ENCODE results near the gene ZBTB2.
"Not testable (repeated sequence)": the region's sequence is repeated elsewhere in the genome, so short reads cannot be mapped to it uniquely, and the experiment has no call there.

ZBTB2 gene

DNA sequence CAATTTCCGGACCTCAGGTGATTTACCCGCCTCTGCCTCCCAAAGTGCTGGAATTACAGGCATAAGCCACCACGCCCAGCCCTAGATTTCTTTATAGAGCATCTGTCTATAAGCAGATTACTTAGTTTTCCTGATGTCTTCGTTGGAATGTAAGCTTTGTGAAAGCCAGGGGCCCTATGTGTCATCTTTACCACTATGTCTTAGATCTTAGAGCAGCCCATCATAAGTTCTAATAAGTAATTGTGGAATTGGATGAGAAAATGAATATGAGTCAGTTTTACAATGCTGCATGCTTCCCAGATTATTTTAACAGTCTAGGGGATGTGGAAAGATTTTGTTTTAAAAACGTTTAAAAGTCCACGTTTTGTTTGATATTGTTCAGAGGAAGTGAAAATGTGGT, 9.1 kb upstream of the ZBTB2 start:
- DNase-seq (ENCODE audit: low spot score) = no peak

DNA sequence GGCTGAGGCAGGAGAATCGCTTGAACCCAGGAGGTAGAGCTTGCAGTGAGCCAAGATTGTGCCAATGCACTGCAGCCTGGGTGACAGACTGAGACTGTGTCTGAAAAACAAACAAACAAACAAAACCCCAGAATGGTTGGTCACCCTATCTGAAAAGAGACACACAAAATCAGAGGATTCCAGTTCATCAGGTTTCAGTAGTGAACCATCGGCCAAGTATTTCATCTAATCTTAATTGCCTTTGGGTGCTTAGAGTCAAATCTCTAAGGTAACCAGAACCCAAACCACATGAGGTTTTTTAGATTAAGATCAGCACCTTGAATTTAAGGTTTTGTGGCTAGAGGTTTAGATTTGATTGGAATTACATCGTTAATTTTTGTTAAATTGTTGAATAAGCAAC, 8.3 kb upstream of the ZBTB2 start:
- DNase-seq (ENCODE audit: low spot score) = no peak

DNA sequence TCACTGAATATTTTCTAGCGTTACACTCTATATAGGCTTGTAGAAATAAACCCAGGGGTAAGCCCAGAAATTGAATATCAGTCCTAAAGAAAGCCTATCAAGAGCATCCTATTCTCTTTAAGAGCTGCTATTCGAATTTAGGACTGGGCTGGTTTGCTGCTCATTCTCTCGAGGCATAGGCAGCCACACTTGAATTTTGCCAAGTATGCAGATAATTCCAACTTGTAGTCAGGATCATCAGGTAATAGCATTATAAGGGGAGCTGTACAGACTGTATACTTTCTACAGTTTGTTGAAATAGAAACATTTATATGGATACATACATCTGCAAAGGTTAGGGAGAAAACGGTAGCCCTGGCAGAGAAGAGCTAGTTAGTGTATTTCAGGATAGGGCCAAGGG, 2.1 kb upstream of the ZBTB2 start:
- no peak for DNase-seq (ENCODE audit: low spot score)

DNA sequence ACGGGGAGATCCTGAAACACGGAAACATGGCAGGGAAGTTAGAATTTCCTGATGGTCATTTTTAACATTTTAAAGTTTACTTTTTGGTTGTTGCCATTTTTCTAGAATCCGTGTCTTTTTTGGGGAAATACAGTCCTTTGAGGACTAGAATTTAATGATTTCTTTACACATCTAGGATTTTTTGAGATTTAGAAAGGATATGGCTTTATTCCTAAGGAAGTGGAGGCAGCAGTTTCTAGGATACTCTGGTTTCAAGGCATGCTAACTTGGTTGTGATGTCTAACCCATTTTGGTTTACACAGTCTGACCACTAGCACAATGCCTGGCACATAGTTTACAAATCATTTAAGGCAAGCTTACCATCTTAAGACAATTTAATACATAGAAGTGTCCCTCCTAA, 1.1 kb upstream of the ZBTB2 start:
- no peak for DNase-seq (ENCODE audit: low spot score)

DNA sequence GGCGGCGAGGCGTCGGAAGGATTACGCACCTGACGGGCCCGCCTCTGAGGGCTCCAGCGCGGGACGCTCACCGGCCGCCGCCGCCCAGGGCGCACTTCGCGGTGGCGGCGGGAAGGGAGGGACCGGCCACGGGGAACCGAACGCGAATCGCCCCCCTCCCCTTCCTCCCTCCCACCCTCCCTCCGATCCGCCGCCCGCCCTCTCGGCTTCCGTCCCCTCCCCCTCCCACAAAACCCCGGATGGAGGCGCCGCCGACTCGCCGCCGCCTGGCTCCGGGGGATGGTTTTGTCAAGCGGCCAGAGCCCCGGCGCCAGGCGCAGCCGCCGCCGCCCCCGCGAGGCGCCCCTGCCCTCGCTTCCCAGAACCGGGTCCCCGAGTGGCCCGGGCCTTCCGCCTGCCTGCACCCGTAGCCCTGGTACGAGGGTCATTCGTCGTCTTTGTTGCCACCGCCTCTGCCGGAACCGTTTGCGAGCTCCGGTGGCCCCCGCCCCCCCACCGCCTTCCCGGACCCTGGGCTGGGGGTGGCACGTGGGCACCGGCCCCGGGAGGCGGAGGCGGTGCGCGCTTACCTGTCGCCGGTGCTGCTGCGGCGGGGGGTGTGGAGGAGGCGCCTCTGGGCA, 398 bp downstream of the ZBTB2 start:
- DNase-seq (ENCODE audit: low spot score) = peak; percentile 73

DNA sequence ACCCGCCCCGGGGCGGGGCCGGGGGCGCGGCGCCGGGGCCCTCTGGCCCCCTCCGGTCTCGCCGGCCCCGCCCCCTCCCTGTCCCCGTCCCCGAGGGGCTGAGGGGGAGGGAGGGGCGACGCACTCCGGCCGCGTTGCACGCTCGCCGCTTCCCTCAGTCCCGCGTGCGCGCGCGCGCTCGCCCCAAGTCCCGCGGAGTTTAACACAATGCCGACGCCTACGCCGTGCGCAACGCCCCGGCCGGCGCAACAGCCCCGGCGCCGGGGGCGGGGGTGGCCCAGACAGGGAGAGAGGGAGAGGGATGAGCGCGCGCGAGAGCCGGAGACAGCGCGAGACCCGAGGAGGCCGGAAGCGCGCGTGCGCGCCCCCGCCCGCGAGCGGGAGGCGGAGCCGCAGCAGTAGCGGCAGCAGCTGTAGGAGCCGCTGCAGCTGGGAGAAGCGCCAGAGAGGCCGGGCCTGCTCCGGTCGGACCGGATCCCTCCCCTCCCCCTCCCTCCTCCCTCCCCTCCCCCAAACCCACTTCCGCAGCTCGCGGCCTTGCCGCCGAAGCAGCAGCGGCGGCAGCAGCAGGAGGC, 996 bp downstream of the ZBTB2 start:
- DNase-seq (ENCODE audit: low spot score) = peak; percentile 94

DNA sequence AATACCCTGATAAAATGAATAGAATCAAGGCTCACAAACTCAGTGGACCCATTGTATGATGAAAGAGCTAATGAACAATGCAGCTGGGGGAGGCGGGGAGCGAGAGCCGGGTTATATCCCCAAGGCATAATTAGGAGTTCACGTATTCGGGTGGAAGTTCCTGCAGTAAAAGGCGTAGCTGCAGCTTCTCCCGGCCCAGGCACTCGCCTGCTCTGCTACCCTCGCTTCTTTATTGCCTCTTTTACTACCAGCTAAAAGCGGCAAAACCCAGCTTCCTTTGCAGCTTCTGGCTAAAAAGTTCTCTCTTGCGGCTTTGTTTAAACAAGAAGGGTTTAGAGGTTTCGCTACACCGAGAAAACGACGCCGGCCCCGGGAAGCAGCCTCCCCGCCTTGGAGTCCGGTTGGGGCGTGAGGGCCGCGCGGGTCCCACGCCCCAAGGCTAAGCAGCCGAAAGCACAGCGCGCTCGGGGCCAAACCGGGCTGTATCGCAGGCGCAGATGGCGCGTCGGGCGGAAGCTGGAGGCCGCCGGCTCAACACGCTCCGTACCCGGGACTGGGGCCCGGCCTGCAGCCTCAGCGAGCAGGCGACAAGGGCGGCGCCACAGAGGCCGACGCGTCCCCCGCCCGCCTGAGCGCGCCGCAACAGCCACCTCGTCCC, 1.6 kb downstream of the ZBTB2 start:
- DNase-seq (ENCODE audit: low spot score) = peak; percentile 64

DNA sequence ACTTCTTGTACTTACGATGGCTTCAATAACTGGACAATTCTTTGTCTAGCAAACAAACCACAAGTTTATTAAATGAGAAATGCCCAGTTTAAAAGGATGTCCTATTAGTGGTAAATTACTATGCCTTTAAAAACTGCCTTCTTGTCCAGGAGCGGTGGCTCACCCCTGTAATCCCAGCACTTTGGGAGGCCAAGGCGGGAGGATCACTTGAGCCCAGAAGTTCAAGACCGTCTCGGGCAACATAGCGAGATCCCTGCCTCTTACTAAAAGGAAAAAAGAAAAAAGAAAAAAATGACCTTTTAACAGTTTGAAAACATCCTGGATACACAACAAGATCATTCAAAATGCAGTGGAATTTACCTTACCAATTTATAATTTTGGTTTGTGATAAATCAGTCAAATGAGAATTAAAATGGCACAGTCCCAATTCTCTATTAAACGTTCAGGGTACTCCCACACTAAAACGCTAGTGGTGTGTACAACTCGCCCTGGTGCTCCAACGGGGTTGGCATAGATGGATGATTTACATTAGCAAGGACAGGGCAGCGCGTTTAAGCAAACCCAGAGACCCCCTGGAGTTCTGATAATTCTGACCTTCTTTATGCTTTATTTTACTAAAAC, 2.3 kb downstream of the ZBTB2 start:
- no peak for DNase-seq (ENCODE audit: low spot score)

DNA sequence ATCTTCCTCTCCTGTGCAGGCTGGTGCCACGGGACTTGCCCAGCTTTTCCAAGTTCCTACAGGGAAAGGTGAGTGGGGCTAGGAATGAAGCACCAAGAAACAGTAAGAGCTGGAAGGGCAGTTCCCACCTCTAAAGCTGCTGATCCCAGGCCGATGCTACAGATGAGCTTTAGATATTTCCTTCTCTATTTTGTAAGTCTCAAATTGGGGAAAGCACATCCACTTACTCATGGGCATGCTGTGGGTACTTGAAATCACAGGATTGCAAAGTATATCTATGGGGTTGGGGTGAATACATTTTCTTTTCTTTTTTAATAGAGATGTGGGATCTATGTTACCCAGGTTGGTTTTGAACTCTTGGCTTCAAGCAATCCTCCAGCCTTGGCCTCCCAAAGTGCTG, 3.1 kb downstream of the ZBTB2 start:
- DNase-seq (ENCODE audit: low spot score) = no peak

DNA sequence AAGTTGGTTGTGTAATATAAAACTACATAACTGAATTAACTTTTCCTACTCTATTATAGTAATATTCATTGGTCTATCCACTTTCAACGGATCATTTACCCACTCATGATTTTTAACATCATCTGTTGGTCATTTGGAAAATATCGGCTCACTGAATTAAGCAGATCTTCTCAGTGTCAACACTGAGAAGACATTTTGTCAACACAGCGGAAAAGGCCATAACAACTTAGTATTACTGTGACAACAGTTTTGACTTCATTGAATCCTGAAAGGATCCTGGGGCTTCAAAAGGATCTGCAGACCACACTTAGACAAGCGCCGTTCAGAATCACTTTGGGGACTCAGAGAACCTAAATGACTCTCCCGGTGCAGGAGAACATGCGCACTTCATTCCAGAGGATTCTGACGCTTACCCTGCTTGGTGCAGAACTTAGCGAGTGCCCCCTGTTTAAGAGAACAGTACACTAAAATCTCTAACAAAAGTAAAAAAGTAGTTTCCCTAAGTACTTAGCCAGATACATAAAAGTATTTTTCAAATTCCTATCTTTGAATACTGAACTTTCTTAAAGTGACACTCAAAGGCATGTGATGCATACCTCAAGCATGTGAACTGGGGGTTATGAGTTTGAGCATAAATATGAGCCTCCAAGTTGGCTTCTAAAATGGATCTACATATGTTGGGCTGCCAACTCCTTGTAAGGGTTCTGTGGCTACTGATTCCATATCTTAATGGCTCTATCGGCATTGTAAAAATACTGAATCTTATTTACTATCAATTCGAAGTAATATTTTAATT, 4.0 kb downstream of the ZBTB2 start:
- DNase-seq (ENCODE audit: low spot score) = no peak

DNA sequence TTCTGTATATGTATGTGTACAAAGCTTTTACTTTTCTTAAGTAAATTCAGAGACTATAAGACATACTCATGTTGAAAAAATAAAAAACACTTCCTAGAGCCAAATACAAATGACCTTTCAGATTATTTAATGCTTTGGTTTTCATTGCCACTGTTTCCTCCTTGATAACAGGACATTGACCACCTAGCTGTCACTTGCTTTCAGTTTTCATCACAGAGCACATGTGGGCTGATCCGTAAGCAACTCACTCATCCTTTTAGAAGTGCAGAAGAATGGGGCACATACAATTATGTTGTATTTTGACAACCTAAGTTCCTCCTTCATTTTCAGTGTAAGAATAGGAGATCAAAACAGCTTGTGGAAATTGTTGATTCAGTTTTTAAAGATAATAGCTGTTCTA, 6.2 kb downstream of the ZBTB2 start:
- DNase-seq (ENCODE audit: low spot score) = no peak

DNA sequence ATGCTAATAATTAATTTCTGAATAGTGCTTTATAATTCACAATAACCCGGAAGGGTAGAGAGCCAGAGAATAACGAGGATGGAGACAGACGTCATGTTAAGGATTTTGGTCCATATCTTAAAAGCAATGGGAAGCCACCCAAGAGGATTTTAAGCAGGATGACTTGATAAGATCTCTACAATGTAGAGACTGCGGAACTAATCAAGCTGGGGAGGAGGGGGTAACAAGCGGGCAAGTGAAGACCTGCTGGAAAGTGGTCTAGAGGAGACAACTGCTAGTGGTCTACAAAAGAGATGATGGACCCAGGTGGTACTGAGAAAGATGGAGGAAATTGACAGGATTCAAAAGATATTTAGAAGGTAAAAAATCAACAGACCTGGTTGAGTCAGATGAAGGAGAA, 7.2 kb downstream of the ZBTB2 start:
- no peak for DNase-seq (ENCODE audit: low spot score)

DNA sequence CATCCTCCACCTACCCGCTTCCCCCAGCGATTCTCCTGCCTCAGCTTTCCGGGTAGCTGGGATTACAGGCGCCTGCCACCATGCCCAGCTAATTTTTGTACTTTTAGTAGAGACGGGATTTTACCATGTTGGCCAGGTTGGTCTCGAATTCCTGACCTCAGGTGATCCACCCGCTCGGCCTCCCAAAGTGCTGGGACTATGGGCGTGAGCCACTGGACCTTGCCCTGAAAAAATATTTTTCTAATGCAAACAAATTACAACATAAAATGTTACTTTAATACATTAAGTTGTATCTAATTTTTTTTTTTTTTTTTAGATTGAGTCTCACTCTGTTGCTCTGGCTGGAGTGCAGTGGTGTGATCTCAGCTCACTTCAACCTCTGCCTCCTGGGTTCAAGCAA, 8.7 kb downstream of the ZBTB2 start:
- not testable (repeated sequence) for DNase-seq (ENCODE audit: low spot score)

DNA sequence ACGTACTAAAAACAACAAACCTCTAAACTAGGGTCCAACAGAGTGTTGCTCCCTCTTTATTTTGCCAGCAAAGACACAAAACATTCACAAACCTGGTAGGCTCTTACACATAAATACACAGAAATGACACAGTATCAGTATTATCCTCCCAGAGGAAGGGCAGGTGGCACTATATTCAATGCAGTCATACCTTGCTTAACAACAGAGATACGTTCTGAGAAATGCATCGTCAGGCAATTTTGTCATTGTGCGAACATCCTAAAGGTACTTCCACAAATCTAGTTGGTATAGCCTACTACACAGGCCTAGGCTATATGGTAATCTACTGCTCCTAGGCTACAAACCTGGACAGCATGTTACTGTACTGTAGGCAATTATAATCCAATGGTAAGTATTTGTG, 9.6 kb downstream of the ZBTB2 start:
- DNase-seq (ENCODE audit: low spot score) = no peak

DNA sequence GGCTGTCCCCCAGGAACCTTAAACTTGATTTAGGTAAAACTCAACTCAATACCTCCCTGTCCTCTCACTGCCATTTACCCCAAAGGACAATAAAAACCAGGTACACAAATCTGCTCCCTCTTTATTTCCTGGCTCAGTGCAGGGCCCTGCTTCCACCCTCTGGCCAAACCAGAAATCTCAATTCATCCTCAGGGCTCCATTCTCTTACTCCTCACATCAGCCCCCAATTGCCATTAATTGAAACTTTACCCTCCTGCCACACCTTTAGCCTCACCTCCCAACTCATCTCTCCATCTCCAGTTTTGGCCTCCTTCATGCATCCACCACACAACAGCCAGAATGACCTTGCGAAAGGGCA, 10.5 kb downstream of the ZBTB2 start:
- no peak for DNase-seq (ENCODE audit: low spot score)

DNA sequence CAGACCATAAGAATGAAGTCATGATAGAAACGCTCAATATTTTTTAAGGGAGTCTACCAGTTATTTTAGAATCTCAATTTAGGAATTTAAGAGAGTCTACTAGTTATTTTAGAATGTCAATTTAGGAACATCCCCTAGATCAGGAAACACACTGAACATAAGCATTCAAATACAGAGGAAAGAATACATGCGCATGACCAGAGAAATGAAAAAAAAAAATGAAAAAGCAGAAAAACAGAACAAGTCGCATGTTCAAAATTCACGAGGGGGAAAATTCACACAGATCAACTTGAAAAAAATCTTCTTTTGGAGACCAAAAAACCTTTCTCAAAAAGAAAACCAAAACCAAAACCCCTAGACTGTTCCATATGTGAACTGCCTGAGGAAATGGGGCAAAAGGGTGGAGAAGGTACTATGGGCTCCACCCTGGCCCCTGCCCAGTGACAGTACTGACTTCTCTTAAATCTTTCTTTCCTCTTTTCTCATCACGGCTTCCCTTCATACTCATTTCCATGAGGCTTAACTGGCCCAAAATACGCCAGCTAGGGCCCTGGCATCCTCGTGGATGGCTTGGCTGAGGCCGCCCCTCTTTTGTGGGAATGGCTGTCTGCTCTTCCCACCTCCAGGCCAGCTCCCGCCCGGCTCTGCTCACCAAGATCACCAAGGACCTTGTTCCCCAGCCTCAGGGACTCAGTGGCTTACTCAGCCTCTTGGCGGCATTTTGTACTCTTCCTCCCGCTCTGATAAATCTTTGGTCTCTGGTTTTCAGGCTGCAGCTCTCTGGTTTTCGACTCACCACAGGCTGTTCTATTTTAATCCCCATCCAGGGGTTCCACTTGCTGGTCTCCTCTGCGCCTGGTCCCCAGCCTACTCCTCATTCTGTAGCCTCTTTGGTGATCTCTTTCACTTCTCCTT, 11.2 kb downstream of the ZBTB2 start:
- no peak for DNase-seq (ENCODE audit: low spot score)

DNA sequence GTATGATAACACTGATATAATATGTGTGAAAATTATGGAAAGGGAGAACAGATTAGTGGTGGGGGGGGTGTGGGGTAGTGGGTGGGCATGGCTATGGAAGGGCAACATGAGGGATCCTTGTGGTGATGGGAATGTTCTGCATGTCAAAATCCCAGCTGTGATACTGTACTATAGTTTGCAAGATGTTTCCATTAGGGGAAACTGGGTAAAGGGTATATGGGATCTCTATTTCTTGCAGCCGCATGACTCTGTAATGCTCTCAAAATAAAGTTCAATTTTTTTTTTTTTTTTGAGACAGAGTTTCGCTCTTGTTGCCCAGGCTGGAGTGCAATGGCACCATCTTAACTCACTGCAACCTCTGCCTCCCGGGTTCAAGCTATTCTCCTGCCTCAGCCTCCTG, 14.3 kb downstream of the ZBTB2 start:
- DNase-seq (ENCODE audit: low spot score) = no peak

DNA sequence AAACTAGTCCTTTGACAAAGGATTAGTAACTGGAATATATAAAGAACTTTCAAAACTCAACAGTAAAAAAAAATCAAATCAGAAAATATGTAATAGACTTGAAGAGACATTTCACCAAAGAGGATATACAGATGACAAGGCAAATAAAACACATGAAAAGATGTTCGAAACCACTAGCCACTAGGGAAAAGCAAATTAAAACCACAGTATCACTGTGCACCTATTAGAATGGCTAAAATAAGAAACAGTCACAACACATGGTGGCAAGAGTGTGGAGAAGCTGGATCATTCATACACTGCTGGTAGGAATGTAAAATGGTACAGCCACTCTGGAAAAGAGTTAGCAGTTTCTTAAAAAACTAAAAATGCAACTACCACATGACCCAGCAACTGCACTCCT, 14.9 kb downstream of the ZBTB2 start:
- DNase-seq (ENCODE audit: low spot score) = no peak

DNA sequence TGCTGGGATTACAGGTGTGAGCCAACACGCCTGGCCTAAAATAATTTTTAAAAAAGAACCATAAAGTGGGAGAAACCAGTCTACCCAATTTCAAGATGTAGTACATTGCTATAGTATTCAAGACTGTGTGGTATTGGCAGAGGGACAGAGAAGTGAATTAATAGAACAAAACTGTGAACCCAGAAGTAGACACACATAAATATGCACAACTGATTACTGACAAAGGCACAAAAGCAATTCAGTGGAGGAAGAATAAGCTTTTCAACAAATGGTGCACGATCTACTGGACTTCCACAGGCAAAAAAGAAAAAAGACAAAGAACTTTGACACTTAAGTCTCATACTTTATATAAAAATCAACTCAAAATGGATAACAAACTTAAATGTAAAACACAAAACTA, 15.5 kb downstream of the ZBTB2 start:
- DNase-seq (ENCODE audit: low spot score) = no peak

DNA sequence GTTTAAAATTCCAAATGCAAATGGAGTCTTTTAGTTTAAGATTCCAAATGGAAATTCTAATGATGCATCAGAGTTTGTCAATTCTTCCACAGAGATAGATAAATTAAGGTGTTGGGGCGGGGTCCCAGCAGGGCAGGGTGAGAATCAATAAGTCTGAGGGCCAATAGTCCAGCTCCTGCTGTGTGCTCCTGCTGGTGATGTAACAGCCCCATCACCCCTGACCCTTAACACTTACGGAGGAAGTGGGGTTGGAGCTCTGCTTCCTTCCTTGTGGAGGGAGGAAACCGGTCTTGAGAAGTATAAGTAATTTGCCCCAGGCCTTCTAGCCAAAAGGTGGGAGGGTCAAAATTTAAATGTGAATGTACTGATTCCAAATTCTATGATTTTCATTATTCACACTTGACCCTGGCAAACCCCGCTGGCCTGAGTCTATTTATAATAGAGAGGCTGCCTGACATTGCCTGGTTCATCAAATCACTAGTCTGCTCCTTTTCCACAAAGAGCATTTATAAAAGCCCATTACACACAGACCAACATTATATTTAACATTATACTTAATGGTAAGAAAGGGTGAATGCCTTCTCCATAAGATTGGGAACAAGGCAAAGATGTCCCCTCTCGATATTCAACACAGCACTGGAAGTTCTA, 17.2 kb downstream of the ZBTB2 start:
- peak; percentile 42 for DNase-seq (ENCODE audit: low spot score)

DNA sequence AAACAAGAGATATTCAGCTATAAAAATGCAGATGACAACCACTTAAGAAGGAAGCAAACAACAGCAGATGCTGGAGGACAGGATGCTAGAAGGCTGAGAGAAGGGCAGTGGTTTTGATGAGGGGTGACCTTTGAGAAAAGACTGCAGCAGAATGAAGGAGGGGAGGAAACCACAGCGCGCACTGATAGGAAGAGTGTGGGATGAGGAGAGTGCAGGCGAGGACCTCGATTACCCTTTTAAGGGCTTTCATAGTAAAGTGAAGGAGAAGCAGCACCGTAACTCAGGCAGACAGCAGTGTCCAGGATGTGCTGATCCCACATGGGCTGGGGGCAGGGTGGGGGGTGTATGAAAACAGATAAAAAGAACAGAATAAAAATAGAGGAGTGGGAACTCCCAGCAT, 19.2 kb downstream of the ZBTB2 start:
- DNase-seq (ENCODE audit: low spot score) = no peak
